Neural cell (in vitro differentiated cells): ENCODE results near the gene PPP2R5E. TPM values are rescaled to one million over a fixed set of nuclear protein-coding genes. Genes with fewer than 3 reads are reported as not detected.

ENCODE experiments used
- H2AFZ ChIP-seq: fragments of 200-600, 300-800 bp; sonication (generic), shearing (Covaris generic); 2 replicates; pipeline ENCODE4 v1.6.0; 2014; ENCODE audit warnings: low read depth, mild to moderate bottlenecking, antibody characterized with exemption, low read length, moderate library complexity
- H3F3A ChIP-seq: fragments of 200-600 bp; shearing (Covaris generic); 2 replicates; pipeline ENCODE4 v1.6.1; 2016; ENCODE audit warnings: mild to moderate bottlenecking, moderate library complexity, mixed read lengths, antibody characterized with exemption, low read length; ENCODE audit not compliant: insufficient read depth, poor library complexity, severe bottlenecking
- H3K27ac ChIP-seq: fragments of 200-600, 300-800 bp; sonication (generic), shearing (Covaris generic); 2 replicates; pipeline ENCODE4 v1.5.1; 2014; ENCODE audit warnings: mild to moderate bottlenecking, low read length, moderate library complexity
- H3K27me3 ChIP-seq: fragments of 300-800, 200-600 bp; sonication (generic), shearing (Covaris generic); 2 replicates; pipeline ENCODE4 v1.6.0; 2014; ENCODE audit warnings: mild to moderate bottlenecking, low read depth, low read length, moderate library complexity; ENCODE audit not compliant: insufficient read depth
- H3K36me3 ChIP-seq: fragments of 300-800, 200-600 bp; sonication (generic), shearing (Covaris generic); 2 replicates; pipeline ENCODE4 v1.5.1; 2014; ENCODE audit warnings: mild to moderate bottlenecking, antibody characterized with exemption, low read length, moderate library complexity; ENCODE audit not compliant: insufficient read depth
- H3K4me2 ChIP-seq: fragments of 300-800, 200-600 bp; sonication (generic), shearing (Covaris generic); 2 replicates; pipeline ENCODE4 v1.6.0; 2014; ENCODE audit warnings: mild to moderate bottlenecking, low read length
- H3K4me3 ChIP-seq: fragments of 300-800, 200-600 bp; sonication (generic), shearing (Covaris generic); 2 replicates; pipeline ENCODE4 v1.5.1; 2014; ENCODE audit warnings: mild to moderate bottlenecking, low read length, moderate library complexity
- H3K79me2 ChIP-seq: fragments of 200-600 bp; shearing (Covaris generic); replicated peaks from 2 replicates; pipeline ENCODE4 v1.6.0; 2014; ENCODE audit warnings: mild to moderate bottlenecking, low read length, moderate library complexity; ENCODE audit not compliant: insufficient read depth
- H3K9ac ChIP-seq: fragments of 300-800, 200-600 bp; sonication (generic), shearing (Covaris generic); 2 replicates; pipeline ENCODE4 v1.6.1; 2016; ENCODE audit warnings: mild to moderate bottlenecking, low read length, mixed read lengths
- H3K9me2 ChIP-seq: fragments of 200-600 bp; shearing (Covaris generic); 2 replicates; pipeline ENCODE4 v1.6.1; 2016; ENCODE audit warnings: mild to moderate bottlenecking, low read length, mixed read lengths; ENCODE audit not compliant: insufficient read depth
- H3K9me3 ChIP-seq: fragments of 200-600, 300-800 bp; sonication (generic), shearing (Covaris generic); 2 replicates; pipeline ENCODE4 v1.6.1; 2016; ENCODE audit warnings: mild to moderate bottlenecking, mixed run types, low read length, moderate library complexity, mixed read lengths
- H4K20me1 ChIP-seq: fragments of 200-600 bp; shearing (Covaris generic); 2 replicates; pipeline ENCODE4 v1.6.1; 2016; ENCODE audit warnings: mild to moderate bottlenecking, mixed run types; ENCODE audit not compliant: insufficient read depth
- EP300 ChIP-seq: fragments of 450-650 bp; conservative IDR thresholded peaks from 2 replicates; pipeline ENCODE4 v1.6.1; 2014; ENCODE audit warnings: antibody characterized with exemption, mild to moderate bottlenecking, moderate library complexity; ENCODE audit not compliant: poor library complexity, severe bottlenecking
- EZH2 ChIP-seq: fragments of 200-600, 300-800 bp; shearing (Covaris generic), sonication (generic); IDR thresholded peaks from 2 replicates; pipeline ENCODE4 v1.6.1; 2014; ENCODE audit warnings: antibody characterized with exemption, low read length, borderline replicate concordance, mild to moderate bottlenecking; ENCODE audit not compliant: insufficient read depth, poor library complexity, severe bottlenecking
- MXI1 ChIP-seq: fragments of 450-650 bp; conservative IDR thresholded peaks from 2 replicates; pipeline ENCODE4 v1.6.1; 2014; ENCODE audit warnings: antibody characterized with exemption, mild to moderate bottlenecking; ENCODE audit not compliant: poor library complexity, severe bottlenecking
- POLR2AphosphoS5 ChIP-seq: IDR thresholded peaks from 2 replicates; pipeline ENCODE4 v1.6.1; 2012
- RAD21 ChIP-seq: fragments of 450-650 bp; conservative IDR thresholded peaks from 2 replicates; pipeline ENCODE4 v1.6.1; 2014; ENCODE audit warnings: antibody characterized with exemption, mild to moderate bottlenecking, moderate library complexity
- SMC3 ChIP-seq: fragments of 450-650 bp; conservative IDR thresholded peaks from 2 replicates; pipeline ENCODE4 v1.6.1; 2014; ENCODE audit warnings: antibody characterized with exemption, mild to moderate bottlenecking, moderate library complexity; ENCODE audit not compliant: poor library complexity
- TAF1 ChIP-seq: IDR thresholded peaks from 2 replicates; pipeline ENCODE4 v1.6.1; 2012; ENCODE audit warnings: low read depth
- polyA plus RNA-seq: library from polyadenylated mRNA; depleted of rRNA; stranded (reverse); fragments of >200 nt; gene quantifications from 2 replicates; pipeline ENCODE4 v1.2.3, GENCODE V29; 2014
- TF ChIP-seq, protein P1 (sequence below): fragments of 450-650 bp; IDR thresholded peaks from 2 replicates; pipeline ENCODE4 v1.5.1; 2014; ENCODE audit warnings: antibody characterized with exemption, mild to moderate bottlenecking, moderate library complexity; ENCODE audit not compliant: poor library complexity, severe bottlenecking
- TF ChIP-seq, protein P2 (sequence below): IDR thresholded peaks from 2 replicates; pipeline ENCODE4 v1.6.1; 2012; ENCODE audit warnings: borderline replicate concordance

PPP2R5E gene
- polyA plus RNA-seq, 1 donor from 2014 or later = 26.7 TPM

DNA sequence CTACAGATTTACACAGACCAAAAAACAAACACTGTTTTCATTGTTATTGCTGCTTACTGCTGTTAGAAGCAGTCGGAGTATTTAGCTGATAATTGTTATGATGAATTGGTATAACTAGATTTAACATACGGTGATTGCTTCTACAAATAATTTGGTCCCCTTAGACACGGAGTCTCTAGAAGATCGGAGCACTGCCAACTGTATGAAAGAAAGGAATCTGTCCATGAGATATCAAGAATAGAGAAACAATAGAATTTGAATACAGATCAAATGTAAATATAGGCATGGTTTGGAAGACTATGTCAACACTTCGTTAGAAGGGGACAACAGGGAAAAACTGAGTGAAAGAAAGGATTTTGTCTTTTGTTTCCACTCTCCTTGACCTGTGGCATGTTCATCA is 110.9 kb downstream of the PPP2R5E start:
- H3F3A ChIP-seq = no peaks in the 10 kb centered on the region
- H3K9me3 ChIP-seq = no peaks in the 10 kb centered on the region
- TF ChIP-seq EZH2 (no peak), SMC3 (no peak), EP300 (no peak), RAD21 (no peak), POLR2AphosphoS5 (no peak), TAF1 (no peak)
- TF ChIP-seq, protein P1, sequence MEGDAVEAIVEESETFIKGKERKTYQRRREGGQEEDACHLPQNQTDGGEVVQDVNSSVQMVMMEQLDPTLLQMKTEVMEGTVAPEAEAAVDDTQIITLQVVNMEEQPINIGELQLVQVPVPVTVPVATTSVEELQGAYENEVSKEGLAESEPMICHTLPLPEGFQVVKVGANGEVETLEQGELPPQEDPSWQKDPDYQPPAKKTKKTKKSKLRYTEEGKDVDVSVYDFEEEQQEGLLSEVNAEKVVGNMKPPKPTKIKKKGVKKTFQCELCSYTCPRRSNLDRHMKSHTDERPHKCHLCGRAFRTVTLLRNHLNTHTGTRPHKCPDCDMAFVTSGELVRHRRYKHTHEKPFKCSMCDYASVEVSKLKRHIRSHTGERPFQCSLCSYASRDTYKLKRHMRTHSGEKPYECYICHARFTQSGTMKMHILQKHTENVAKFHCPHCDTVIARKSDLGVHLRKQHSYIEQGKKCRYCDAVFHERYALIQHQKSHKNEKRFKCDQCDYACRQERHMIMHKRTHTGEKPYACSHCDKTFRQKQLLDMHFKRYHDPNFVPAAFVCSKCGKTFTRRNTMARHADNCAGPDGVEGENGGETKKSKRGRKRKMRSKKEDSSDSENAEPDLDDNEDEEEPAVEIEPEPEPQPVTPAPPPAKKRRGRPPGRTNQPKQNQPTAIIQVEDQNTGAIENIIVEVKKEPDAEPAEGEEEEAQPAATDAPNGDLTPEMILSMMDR = no peak
- TF ChIP-seq, protein P2, sequence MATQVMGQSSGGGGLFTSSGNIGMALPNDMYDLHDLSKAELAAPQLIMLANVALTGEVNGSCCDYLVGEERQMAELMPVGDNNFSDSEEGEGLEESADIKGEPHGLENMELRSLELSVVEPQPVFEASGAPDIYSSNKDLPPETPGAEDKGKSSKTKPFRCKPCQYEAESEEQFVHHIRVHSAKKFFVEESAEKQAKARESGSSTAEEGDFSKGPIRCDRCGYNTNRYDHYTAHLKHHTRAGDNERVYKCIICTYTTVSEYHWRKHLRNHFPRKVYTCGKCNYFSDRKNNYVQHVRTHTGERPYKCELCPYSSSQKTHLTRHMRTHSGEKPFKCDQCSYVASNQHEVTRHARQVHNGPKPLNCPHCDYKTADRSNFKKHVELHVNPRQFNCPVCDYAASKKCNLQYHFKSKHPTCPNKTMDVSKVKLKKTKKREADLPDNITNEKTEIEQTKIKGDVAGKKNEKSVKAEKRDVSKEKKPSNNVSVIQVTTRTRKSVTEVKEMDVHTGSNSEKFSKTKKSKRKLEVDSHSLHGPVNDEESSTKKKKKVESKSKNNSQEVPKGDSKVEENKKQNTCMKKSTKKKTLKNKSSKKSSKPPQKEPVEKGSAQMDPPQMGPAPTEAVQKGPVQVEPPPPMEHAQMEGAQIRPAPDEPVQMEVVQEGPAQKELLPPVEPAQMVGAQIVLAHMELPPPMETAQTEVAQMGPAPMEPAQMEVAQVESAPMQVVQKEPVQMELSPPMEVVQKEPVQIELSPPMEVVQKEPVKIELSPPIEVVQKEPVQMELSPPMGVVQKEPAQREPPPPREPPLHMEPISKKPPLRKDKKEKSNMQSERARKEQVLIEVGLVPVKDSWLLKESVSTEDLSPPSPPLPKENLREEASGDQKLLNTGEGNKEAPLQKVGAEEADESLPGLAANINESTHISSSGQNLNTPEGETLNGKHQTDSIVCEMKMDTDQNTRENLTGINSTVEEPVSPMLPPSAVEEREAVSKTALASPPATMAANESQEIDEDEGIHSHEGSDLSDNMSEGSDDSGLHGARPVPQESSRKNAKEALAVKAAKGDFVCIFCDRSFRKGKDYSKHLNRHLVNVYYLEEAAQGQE = no peak
- H3K4me2 ChIP-seq = no peak overlapping the region
- no peak overlapping the region for H3K4me3 ChIP-seq
- H3K36me3 ChIP-seq = no peaks in the 10 kb centered on the region
- H3K79me2 ChIP-seq = peaks cover 42% of the 10 kb centered on the region
- H2AFZ ChIP-seq = no peak overlapping the region
- no peaks in the 10 kb centered on the region for H4K20me1 ChIP-seq
- no peaks in the 10 kb centered on the region for H3K27me3 ChIP-seq
- no peak overlapping the region for H3K27ac ChIP-seq
- H3K9ac ChIP-seq = no peak overlapping the region
- H3K9me2 ChIP-seq = no peaks in the 10 kb centered on the region

DNA sequence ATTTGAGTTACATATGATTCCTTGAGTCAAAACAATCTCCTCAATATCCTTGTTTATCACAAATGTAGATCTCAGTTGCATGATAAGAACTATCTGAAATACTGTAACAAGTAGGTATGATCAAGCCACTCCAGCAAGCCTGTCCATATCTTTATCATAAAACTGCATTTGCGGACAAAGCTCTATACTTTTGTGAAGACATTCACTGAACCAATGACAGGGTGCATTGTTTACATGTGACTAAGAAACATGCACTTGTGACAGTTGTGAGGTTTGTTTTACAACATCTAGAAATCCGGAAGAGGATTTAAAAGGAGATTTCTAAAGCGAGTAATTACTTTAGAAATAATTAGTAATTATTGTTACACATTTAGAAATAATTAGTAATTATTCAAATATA is 111.7 kb downstream of the PPP2R5E start:
- Histone ChIP-seq H3K9me3 (no peaks in the 10 kb centered on the region), H3K79me2 (peaks cover 36% of the 10 kb centered on the region)

More for the DNA sequence above, 111.7 kb downstream of the PPP2R5E start:
- Histone ChIP-seq H2AFZ (no peak overlapping the region), H3K9me2 (no peaks in the 10 kb centered on the region), H3F3A (no peaks in the 10 kb centered on the region), H3K27me3 (no peaks in the 10 kb centered on the region), H3K9ac (no peak overlapping the region), H4K20me1 (peaks cover 3% of the 10 kb centered on the region), H3K4me3 (no peak overlapping the region), H3K27ac (no peak overlapping the region), H3K4me2 (no peak overlapping the region), H3K36me3 (no peaks in the 10 kb centered on the region)
- TF ChIP-seq MXI1 (no peak), EP300 (no peak), TAF1 (no peak), POLR2AphosphoS5 (no peak)
- TF ChIP-seq, protein P2 = no peak
- TF ChIP-seq, protein P1 = no peak
